Natural killer cell treated with Interleukin-12 subunit alpha and Interleukin-12 subunit beta and Interleukin-15 and Interleukin-18, amount 100 ng/mL, for 72 hours (primary cell): ENCODE data around the gene TSPAN3. TPM values are rescaled to one million over a fixed set of nuclear protein-coding genes. Genes with fewer than 3 reads are reported as not detected.

Experiments used
- ATAC-seq, 2 donors: fragments of 150-1000 bp; cut with Tn5 transposase in 1 of 2; sonication (Bioruptor Pico), chemical (Tn5 transposase) in 1 of 2; 2 replicates each; pipeline ENCODE4 v1.10.0; 2021
- DNase-seq: peaks from one replicate; pipeline ENCODE4 v3.0.0; 2022; ENCODE audit warnings: low spot score
- H3K27ac Mint-ChIP-seq, 2 donors: 1 replicate in 1 of 2; 2 replicates in 1 of 2; pipeline ENCODE4 v1.8.0; 2022; ENCODE audit warnings: mixed read lengths in 2 of 2, mild to moderate bottlenecking in 1 of 2, moderate library complexity in 1 of 2
- H3K27me3 Mint-ChIP-seq, 2 donors: 1 replicate in 1 of 2; 2 replicates in 1 of 2; pipeline ENCODE4 v1.8.0; 2022; ENCODE audit warnings: mixed read lengths in 2 of 2
- H3K36me3 Mint-ChIP-seq: one replicate; pipeline ENCODE4 v1.8.0; 2022; ENCODE audit warnings: mixed read lengths
- H3K4me1 Mint-ChIP-seq, 2 donors: 1 replicate in 1 of 2; 2 replicates in 1 of 2; pipeline ENCODE4 v1.8.0; 2022; ENCODE audit warnings: low read depth in 2 of 2, mixed read lengths in 2 of 2, mild to moderate bottlenecking in 1 of 2
- H3K4me3 Mint-ChIP-seq: one replicate; pipeline ENCODE4 v1.8.0; 2022; ENCODE audit warnings: mixed read lengths
- H3K9me3 Mint-ChIP-seq: 2 replicates; pipeline ENCODE4 v1.8.0; 2022; ENCODE audit warnings: mixed read lengths
- total RNA-seq, 2 donors: library from RNA; stranded (reverse); gene quantifications; one replicate each; pipeline ENCODE4 v1.2.3, GENCODE V29; 2022

TSPAN3 gene
- total RNA-seq, 2 donors from 2014 or later, result 49.3 to 54.9 TPM

DNA sequence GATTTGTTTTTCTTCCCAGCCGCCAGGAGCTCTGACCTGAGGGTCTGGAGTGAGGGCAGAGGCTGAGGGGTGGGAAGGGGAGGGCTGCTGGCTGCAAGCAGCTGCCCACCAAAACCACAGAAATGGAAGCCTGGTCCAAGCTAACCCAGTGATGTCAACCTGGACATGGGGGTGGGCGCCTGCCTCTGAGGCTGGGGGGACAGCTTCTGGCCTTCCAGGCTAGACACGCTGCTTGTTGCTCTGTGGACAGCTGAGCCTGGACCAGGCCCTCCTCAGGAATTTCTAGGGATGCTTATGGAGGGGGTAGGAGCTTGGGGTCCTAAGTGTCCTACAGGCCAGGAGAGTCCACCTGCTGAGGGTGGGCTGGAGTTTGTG is 54.6 kb downstream of the TSPAN3 start:
- H3K9me3 Mint-ChIP-seq, result no peaks in the 10 kb centered on the region
- H3K36me3 Mint-ChIP-seq, result no peaks in the 10 kb centered on the region
- H3K4me1 Mint-ChIP-seq, result peaks cover 81 to 90% of the 10 kb centered on the region in 2 donors
- H3K27ac Mint-ChIP-seq, result peak overlapping the region; percentile 82 to 100
- no peak for ATAC-seq
- no peaks in the 10 kb centered on the region for H3K27me3 Mint-ChIP-seq
- no peak overlapping the region for H3K4me3 Mint-ChIP-seq
- DNase-seq, result no peak

DNA sequence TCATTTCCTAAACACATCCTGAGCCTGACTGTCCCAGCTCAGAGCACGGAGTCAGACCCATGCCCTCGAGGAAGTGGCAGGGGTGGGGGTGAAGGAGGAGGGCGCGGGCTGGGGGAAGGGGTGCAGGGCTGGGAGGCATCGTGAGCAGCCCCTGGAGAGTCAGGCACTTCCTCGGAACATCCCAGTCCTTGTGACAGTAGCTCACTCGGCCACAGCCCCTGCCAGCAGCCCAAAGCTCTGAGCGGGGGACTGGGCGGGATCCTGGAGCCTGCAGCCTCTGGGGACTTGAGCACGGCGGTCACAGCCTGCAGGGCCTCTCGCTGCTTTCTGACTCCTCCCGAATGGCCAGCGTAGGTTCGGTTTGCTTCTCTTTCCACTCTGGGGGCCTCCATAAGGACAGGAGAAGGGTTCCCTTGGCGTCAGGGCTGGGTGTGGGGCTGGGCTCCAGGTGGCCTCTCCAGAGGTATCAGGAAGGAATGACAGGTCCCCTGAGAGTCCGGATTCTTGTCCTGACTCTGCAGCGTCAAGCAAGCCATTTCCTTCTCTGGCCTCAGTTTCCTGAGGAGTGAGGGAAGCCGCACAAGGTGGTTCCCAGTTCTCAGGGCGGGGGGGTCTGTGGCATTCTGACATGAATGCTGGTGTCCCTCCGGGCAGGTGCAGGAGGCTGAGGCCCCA is 55.1 kb downstream of the TSPAN3 start:
- H3K4me3 Mint-ChIP-seq, result peak overlapping the region; percentile 82
- ATAC-seq (no peak), DNase-seq (no peak)
- peak overlapping the region; percentile 82 to 99 for H3K27ac Mint-ChIP-seq
- H3K27me3 Mint-ChIP-seq, result no peaks in the 10 kb centered on the region
- no peaks in the 10 kb centered on the region for H3K36me3 Mint-ChIP-seq
- peaks cover 82 to 91% of the 10 kb centered on the region in 2 donors for H3K4me1 Mint-ChIP-seq
- no peaks in the 10 kb centered on the region for H3K9me3 Mint-ChIP-seq

DNA sequence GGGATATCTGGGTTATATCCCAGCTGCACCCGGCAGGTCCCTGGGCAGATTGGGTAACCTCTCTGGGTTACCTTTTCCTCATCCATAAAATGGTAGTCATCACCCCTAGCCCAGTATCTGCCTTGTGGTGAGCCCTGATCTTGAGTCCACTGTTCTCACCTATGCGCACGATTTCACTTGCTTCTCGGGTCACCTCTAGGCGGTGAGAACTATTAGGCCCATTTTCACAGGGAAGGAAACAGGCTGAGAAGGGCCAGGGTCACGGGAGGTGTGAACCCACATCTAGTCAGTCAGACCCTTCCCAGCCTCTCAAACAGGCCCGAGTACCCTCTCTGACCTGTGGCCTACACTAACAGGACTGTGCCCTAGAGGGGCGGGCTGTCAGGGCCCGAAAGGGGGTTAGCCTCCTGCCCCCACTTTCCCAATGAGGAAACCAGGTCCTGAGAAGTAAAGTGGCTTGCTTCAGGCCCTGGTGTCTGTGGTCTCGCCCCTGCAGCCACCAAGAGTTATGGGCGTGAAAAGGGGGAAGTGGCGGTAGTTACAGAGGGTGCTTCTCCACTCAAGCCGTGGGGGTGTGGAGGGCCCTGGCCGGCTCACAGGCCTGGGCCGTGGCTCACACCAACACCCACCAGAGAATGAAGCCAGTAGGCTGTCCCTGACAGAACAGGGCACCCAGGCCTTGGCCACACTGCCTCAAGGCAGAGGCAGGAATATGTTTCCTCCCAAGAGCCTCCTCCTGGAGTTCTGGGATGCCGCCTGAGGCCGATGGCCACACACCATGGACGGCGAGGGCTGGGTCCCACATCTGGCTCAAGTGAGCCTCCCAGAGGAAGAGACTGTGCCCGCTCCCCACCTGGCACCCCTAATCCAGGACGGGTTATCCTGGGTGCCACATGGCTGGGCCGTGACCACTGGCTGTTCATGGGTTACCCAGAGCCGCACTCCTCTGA is 56.5 kb downstream of the TSPAN3 start:
- DNase-seq (peak; percentile 92), ATAC-seq (peak; percentile 83 to 90)
- Mint-ChIP-seq H3K9me3 (no peaks in the 10 kb centered on the region), H3K27me3 (no peaks in the 10 kb centered on the region), H3K36me3 (no peaks in the 10 kb centered on the region), H3K27ac (peak overlapping the region; percentile 82 to 99), H3K4me3 (peak overlapping the region; percentile 82), H3K4me1 (peaks cover 79 to 91% of the 10 kb centered on the region in 2 donors)

DNA sequence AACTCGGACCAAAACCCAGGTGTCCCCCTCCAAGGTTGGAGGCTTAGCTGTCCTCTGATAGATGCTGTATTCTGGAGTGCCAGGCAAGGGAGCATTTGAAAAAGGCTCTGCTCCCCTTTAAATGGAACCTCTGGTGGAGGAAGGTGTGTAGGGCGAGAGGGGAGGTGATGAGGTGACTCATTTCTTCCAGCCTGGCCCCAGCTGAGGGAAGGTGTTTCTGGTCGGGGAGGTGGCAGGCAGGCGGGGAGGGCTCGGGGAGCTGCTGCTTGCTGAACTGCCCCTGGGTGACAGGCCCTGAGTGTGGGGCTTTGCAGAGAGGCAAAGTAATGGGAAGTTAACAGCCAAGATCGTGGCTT is 57.2 kb downstream of the TSPAN3 start:
- Mint-ChIP-seq H3K4me3 (peak overlapping the region; percentile 82), H3K27me3 (no peaks in the 10 kb centered on the region), H3K27ac (peak overlapping the region; percentile 82 to 99), H3K4me1 (peaks cover 72 to 91% of the 10 kb centered on the region in 2 donors), H3K36me3 (no peaks in the 10 kb centered on the region), H3K9me3 (no peaks in the 10 kb centered on the region)
- ATAC-seq, result peak; percentile 76 to 79
- DNase-seq, result peak; percentile 88

DNA sequence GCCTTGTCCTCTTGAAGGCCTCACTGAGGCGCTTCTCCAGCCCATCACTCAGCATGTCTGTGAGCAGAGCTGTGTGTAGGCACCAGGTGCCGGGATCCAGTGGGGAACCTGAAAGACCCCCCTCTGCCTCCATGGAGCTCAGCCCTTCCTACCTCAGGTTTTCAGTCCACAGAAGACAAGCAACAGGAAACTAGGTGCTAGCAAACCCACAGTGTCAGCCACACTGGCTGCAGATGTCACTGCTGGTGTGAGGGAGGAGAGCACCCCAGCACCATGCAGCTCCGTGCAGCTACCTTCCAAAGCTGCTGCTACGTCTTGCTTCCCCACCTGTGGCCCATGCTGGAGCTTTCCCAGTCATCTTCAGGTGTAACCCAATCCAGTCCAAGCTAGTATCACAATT is 58.0 kb downstream of the TSPAN3 start:
- H3K4me1 Mint-ChIP-seq, result peaks cover 63 to 83% of the 10 kb centered on the region in 2 donors
- no peaks in the 10 kb centered on the region for H3K27me3 Mint-ChIP-seq
- ATAC-seq (peak in 1 of 2 donors; percentile 54), DNase-seq (no peak)
- no peaks in the 10 kb centered on the region for H3K36me3 Mint-ChIP-seq
- peak overlapping the region; percentile 82 for H3K4me3 Mint-ChIP-seq
- H3K9me3 Mint-ChIP-seq, result no peaks in the 10 kb centered on the region
- peak overlapping the region; percentile 82 to 99 for H3K27ac Mint-ChIP-seq

DNA sequence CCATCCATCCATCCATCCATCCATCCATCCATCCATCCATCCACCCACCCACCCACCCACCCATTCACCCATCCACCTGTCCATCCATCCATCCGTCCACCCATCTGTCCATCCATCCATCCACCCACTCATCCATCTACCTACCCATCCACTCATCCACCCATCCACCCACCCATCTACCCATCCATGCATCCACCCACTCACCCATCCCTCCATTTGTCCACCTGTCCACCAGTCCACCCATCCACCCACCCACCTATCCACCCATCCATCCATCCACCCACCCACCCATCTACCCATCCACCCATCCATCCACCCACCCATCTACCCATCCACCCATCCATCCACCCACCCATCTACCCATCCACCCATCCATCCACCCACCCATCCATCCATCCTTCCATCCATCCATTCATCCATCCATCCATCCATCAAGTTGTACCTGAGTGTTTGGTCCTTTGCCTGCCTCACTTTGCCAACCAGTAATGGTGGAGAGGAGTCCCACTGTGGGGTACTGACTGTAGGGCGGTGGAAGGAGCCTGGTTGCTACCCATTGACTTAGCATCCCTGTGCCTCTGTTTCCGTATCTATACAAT is 58.7 kb downstream of the TSPAN3 start:
- H3K27me3 Mint-ChIP-seq, result no peaks in the 10 kb centered on the region
- H3K36me3 Mint-ChIP-seq, result no peaks in the 10 kb centered on the region
- ATAC-seq (no peak), DNase-seq (no peak)
- H3K4me1 Mint-ChIP-seq, result peaks cover 61 to 77% of the 10 kb centered on the region in 2 donors
- H3K4me3 Mint-ChIP-seq, result peak overlapping the region; percentile 82
- H3K9me3 Mint-ChIP-seq, result no peaks in the 10 kb centered on the region
- peak overlapping the region; percentile 82 to 99 for H3K27ac Mint-ChIP-seq

DNA sequence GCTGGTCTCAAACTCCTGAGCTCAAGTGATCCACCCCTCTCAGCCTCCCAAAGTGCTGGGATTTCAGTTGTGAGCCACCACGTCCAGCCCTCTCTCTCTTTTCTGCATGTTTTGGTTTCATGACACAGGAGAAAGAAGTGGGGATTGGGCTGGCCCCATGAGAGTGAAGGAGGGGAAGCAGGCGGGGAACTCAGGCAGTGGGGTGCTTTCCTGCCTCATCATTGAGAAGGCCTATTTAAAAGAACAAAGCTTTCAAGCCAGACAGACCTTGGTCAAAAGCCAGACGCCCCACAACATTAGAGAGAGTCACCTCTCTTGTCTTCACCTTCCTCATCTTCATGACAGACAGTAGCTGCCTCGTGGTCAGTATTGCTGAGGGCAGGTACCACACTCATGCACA is 60.1 kb downstream of the TSPAN3 start:
- H3K9me3 Mint-ChIP-seq, result no peaks in the 10 kb centered on the region
- peak overlapping the region; percentile 86 to 99 for H3K27ac Mint-ChIP-seq
- peak overlapping the region; percentile 62 for H3K4me3 Mint-ChIP-seq
- H3K4me1 Mint-ChIP-seq, result peaks cover 62 to 78% of the 10 kb centered on the region in 2 donors
- peak in 1 of 2 donors; percentile 25 for ATAC-seq
- H3K36me3 Mint-ChIP-seq, result no peaks in the 10 kb centered on the region
- no peak for DNase-seq
- no peaks in the 10 kb centered on the region for H3K27me3 Mint-ChIP-seq

DNA sequence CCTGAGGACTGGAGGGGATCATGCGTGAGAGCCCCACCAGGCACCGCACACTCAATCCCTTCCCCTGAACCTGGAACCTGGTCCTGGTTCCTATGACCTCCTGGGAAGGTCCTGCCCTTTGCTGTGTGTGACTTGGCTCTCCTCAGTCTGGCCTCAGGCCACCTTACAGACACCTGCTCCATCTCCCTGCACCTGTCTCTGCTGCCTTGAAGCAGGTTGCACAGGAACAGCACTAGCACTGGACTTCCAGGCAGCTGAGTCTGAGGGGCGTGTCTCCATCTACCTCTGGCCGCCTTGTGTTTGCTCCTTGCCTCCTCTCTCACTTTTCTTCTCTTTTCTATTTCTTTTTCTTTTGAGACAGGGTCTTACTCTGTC is 60.6 kb downstream of the TSPAN3 start:
- DNase-seq, result no peak
- no peak for ATAC-seq
- Mint-ChIP-seq H3K27me3 (no peaks in the 10 kb centered on the region), H3K4me3 (peak overlapping the region; percentile 62), H3K4me1 (peaks cover 62 to 77% of the 10 kb centered on the region in 2 donors), H3K9me3 (no peaks in the 10 kb centered on the region), H3K36me3 (no peaks in the 10 kb centered on the region), H3K27ac (peak overlapping the region; percentile 86 to 99)

DNA sequence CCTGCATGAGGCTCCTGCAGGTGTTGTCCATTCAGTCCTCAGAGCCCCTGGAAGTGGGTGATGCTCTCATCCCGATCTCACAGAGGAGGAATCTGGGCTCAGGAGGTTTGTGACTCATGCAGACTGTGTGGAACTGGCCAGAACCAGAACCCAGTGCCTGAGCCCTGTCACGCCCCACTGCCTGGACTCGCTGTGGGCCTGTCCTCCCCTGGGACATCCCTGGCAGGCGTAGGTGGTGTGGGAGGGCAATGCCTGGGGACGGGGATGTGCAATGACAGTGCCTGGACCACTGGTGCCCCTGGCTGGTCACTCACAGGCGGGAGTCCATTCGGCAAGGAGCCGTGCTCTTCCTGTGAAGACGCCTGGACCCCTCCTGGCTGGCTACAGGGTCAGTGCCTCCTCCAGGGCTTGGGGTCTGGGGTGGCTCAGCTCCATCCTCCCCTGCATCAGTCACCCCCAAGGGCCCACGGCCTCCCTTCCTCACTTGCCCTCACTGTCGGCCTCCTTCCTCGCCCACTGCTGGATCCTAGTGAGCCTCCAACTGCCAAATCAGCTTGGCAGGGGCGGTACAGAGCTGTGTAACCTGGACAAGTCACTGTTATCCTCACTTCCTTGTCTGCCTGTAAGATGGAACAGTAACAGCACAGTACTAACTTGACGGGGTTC is 61.1 kb downstream of the TSPAN3 start:
- peaks cover 59 to 73% of the 10 kb centered on the region in 2 donors for H3K4me1 Mint-ChIP-seq
- no peaks in the 10 kb centered on the region for H3K9me3 Mint-ChIP-seq
- no peaks in the 10 kb centered on the region for H3K27me3 Mint-ChIP-seq
- no peaks in the 10 kb centered on the region for H3K36me3 Mint-ChIP-seq
- DNase-seq, result no peak
- H3K4me3 Mint-ChIP-seq, result no peak overlapping the region
- no peak for ATAC-seq
- peak overlapping the region; percentile 86 to 99 for H3K27ac Mint-ChIP-seq

DNA sequence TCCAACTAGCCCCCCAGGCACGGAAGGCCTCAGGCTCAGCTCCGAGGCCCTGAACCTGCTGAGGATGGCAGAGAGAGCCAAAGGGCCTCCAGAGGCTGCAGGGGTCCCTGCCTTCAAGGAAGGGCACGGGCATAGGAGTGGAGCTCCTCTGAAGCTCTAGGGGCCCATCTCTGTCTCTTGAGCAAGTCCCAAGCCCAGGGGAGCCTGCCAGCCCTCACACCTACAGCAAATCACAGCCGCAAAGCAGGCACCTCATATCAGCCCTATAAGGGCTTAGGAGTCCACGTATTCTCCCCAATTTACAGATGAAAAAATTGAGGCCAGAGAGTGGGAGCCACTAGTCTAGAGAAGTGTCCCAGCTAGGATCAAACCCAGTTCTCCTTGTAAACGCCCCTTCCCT is 61.7 kb downstream of the TSPAN3 start:
- Mint-ChIP-seq H3K27me3 (no peaks in the 10 kb centered on the region), H3K4me1 (peaks cover 59 to 73% of the 10 kb centered on the region in 2 donors), H3K36me3 (peaks cover 5% of the 10 kb centered on the region), H3K9me3 (no peaks in the 10 kb centered on the region), H3K4me3 (no peak overlapping the region), H3K27ac (peak overlapping the region; percentile 23 to 99)
- DNase-seq (no peak), ATAC-seq (no peak)

DNA sequence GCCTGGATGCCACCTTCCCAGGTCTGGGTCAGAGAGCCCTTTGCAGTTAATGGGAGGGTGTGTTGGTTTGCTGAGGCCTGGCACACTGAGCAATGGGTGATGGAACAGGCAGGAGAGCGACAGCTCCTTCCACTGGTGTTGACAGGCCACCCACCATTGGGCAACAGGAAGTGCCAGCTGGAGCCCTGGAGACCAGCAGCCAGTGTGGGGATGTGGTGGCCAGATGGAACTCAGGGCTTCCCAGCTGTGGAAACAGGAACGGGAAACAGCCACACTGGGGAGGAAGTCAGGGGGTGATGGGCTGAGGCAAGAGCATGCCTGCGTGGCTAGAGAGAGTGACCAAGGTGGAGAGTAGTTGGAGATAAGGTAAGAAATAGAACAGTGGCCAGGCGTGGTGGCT is 66.7 kb downstream of the TSPAN3 start:
- H3K9me3 Mint-ChIP-seq, result no peaks in the 10 kb centered on the region
- peak in 1 of 2 donors; percentile 10 for ATAC-seq
- peaks cover 7% of the 10 kb centered on the region for H3K36me3 Mint-ChIP-seq
- H3K27me3 Mint-ChIP-seq, result no peaks in the 10 kb centered on the region
- H3K27ac Mint-ChIP-seq, result peak overlapping the region; percentile 89 to 98
- peaks cover 65 to 66% of the 10 kb centered on the region in 2 donors for H3K4me1 Mint-ChIP-seq
- H3K4me3 Mint-ChIP-seq, result peak overlapping the region; percentile 78
- DNase-seq, result no peak

DNA sequence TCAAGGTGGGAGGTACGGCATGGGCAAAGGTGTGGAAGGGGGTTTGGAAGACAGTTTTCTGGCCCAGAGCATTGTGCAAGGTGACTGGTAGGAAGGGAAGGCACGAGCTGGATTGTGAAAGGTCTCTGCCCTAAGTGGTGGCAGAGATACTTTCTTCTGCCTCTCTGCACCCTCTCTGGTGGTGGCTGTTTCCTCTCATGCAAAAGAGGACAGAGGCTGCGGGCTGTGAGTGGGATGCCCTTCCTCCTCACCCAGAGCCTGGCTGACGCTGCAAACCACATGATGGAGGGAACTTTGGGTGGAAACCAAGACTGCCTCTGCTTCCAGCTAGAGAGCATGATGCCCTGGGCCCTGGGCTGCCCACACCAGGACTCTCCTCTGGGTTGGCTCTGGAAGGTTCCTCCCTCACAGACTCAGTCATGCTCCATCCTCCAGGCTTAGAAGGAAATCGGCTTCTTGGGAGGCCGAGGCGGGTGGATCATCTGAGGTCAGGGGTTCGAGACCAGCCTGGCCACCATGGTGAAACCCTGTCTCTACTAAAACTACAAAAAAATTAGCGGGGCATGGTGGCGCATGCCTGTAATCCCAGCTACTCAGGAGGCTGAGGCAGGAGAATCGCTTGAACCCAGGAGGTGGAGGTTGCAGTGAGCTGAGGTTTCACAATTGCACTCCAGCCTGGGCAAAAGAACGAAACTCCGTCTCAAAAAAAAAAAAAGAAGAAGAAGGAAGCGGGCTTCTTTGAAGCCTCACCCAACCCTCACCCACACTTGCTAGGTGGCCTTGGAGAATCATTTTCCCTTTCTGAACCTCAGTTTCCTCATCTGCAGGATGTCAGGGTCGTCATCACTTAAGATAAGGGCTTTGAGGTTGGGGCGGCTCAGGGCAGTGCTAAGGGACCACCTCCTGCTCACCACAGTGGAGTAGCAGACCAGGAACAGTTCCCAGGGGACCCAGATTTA is 67.7 kb downstream of the TSPAN3 start:
- no peaks in the 10 kb centered on the region for H3K27me3 Mint-ChIP-seq
- peak overlapping the region; percentile 89 to 98 for H3K27ac Mint-ChIP-seq
- H3K9me3 Mint-ChIP-seq, result no peaks in the 10 kb centered on the region
- H3K4me1 Mint-ChIP-seq, result peaks cover 68 to 76% of the 10 kb centered on the region in 2 donors
- peaks cover 7% of the 10 kb centered on the region for H3K36me3 Mint-ChIP-seq
- peak; percentile 90 to 93 for ATAC-seq
- DNase-seq, result peak; percentile 89
- H3K4me3 Mint-ChIP-seq, result peak overlapping the region; percentile 78
